Stimulated activated CD4-positive, alpha-beta T cell treated with anti-CD3 and anti-CD28 coated beads, Interleukin-1b, Interleukin-23, amount 100 ng/mL, for 1 hour (primary cell): ENCODE data around the gene RMND5B.
"Not testable (repeated sequence)": the region's sequence is repeated elsewhere in the genome, so short reads cannot be mapped to it uniquely, and the experiment has no call there.

Experiments used
- DNase-seq, 2 donors: peaks; one replicate each; pipeline ENCODE4 v3.0.0-alpha.2; 2020; ENCODE audit warnings: low read depth in 2 of 2

The RMND5B gene

GRCh38 chr5:178170455-178170854, 39.6 kb downstream of the RMND5B start:
- DNase-seq, result no peak

GRCh38 chr5:178174456-178174855, 43.6 kb downstream of the RMND5B start:
- DNase-seq, result no peak

GRCh38 chr5:178176791-178177190, 46.0 kb downstream of the RMND5B start:
- no peak for DNase-seq

- DNase-seq, result no peak
Observed at GRCh38 chr5:178177569-178177968, 46.8 kb downstream of the RMND5B start.

- DNase-seq, result no peak
Observed at GRCh38 chr5:178180141-178180863, 49.5 kb downstream of the RMND5B start.

GRCh38 chr5:178182158-178182876, 51.5 kb downstream of the RMND5B start:
- DNase-seq, result no peak

GRCh38 chr5:178186427-178186826, 55.6 kb downstream of the RMND5B start:
- DNase-seq, result no peak

- no peak for DNase-seq
Observed at GRCh38 chr5:178187014-178187413, 56.2 kb downstream of the RMND5B start, which contains the start of gene GMCL2. GMCL2 (minus strand) TSS chr5:178187371; CDS start chr5:178187299, 72 bp downstream.

- no peak for DNase-seq
Observed at GRCh38 chr5:178189433-178189832, 58.6 kb downstream of the RMND5B start.

- DNase-seq, result no peak
Observed at GRCh38 chr5:178191661-178192060, 60.8 kb downstream of the RMND5B start.

- no peak for DNase-seq
Observed at GRCh38 chr5:178192244-178192643, 61.4 kb downstream of the RMND5B start.

- DNase-seq, result no peak
Observed at GRCh38 chr5:178192787-178193186, 62.0 kb downstream of the RMND5B start.

GRCh38 chr5:178193251-178193809, 62.5 kb downstream of the RMND5B start:
- no peak for DNase-seq

GRCh38 chr5:178194026-178194425, 63.2 kb downstream of the RMND5B start:
- DNase-seq, result no peak

GRCh38 chr5:178196281-178196812, 65.5 kb downstream of the RMND5B start:
- DNase-seq, result no peak

- DNase-seq, result no peak
Observed at GRCh38 chr5:178196986-178197385, 66.2 kb downstream of the RMND5B start.

GRCh38 chr5:178198151-178198550, 67.3 kb downstream of the RMND5B start:
- DNase-seq, result not testable (repeated sequence)

GRCh38 chr5:178198706-178199105, 67.9 kb downstream of the RMND5B start:
- DNase-seq, result no peak

GRCh38 chr5:178199581-178200434, 69.0 kb downstream of the RMND5B start:
- no peak for DNase-seq
